ENCODE results near the gene CARD14.

CARD14 gene

GRCh38 chr17:80169784-80170500, at the start of gene CARD14:
TSS of gene CARD14 (plus strand) at chr17:80170030. CDS start at chr17:80181439, 11,409 bp downstream.
- TF ChIP-seq CTCF (IDR thresholded peaks at IDR 0.05) = no peak

- TF ChIP-seq CTCF (IDR thresholded peaks at IDR 0.05) = no peak
These were observed 47.7 kb upstream of the CARD14 start for GRCh38 chr17:80122026-80122575.

DNA sequence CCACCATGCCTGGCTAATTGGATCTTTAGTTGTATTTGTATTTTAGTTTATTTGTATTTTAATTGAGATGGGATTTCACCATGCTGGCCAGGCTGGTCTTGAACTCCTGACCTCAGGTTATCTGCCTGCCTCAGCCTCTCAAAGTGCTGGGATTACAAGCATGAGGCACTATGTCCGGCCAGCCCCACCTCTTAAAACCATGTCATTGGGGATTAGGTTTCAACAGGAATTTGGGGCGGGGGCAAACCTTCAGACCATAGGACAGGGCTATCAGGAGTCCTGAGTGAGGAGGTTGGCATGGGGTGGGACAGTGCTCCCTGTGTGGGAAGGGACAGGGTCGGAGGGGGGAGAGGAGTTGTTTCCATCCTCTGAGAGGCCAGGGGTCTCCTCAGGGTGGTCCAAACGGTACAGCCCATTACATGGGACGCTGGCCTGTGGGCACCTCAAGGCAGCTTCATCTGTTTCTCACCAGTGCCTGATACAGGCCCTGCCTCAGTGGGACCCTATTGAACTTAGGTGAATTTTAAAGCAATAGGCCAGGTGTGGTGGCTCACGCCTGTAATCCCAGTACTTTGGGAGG, 46.8 kb upstream of the CARD14 start:
- no peak for TF ChIP-seq CTCF (IDR thresholded peaks at IDR 0.05)

DNA sequence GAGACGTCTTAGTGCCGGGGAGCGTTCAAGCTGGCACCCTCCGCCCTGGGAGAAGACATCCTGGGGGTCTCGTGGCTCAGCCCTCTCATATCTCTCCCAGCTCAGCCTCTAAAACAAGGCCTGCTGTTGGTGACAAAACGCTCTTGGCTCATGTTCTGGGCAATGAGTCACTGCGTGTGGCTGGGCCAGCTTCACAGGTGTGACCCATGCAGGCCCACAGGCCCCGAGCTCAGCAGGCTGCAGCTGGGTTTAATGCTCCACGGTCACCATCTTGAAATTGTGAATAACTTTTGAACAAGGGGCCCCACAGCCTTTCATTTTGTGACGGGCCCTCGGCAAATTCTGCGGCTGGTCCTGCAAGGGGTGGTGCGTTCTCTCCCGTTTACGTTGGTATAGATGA, 46.0 kb upstream of the CARD14 start:
- TF ChIP-seq CTCF (IDR thresholded peaks at IDR 0.05) = no peak

DNA sequence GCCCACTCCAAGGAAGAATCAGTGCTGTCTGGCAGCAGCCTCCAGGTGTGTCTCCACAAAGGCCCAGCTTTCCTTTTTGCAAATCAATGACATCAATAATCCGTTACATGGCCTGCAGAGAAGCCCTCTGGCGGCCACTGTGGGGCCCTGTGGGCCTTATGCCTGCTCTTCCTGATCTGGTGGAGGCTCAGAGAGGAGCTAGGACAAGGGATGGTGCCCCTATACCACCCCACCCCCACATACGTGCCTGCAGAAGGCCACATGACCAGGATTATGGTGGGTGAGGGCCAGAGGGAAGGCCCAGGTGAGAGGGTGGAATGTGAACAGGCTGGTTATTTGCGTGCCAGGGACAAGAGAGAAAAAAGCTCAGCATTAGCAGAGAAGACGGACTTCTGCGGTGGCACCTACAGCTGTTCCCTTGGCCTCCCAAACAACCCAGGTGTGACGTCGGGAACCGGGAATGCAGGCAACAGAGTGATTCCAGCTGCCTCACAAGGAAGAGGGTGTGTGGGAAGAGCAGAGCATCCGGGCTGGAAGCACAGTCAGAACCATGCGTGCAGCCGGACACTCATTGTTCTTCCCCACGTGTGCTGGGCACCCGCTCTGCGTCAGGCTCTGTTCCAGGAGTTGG, 45.4 kb upstream of the CARD14 start:
- TF ChIP-seq CTCF (IDR thresholded peaks at IDR 0.05) = peak; percentile 28; the same call in 1 of the 2 replicates

DNA sequence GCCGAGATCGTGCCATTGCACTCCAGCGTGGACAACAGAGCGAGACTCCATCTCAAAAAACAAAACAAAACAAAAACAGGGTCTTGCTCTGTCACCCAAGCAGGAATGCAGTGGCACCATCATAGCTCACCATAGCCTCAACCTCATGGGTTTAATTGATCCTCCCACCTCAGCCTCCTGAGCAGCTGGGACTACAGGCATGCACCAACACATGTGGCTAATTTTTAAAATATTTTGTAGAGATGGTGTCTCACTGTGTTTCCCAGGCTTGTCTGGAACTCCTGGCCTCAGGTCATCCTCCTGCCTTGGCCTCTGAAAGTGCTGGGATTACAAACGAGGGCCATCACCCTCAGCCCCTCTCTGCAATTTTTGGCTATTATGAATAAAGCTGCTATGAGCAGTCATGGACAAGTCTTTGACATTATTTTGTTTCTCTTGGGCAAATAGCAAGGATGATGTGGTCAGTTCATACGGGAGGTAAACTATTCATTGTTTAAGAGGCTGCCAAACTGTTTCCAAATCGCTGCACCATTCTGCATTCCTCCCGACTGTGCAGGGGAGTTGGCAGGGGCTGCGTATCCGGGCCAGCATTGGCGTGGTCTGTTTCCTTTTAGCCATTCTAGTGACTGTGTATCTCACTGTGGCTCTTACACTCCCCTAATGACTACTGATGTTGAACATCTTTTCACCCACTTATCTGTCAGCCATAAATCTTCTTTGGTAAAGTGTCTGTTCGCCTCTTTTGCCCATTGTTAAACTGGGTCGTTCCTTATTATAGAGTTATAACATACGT, 44.0 kb upstream of the CARD14 start:
- no peak for TF ChIP-seq CTCF (IDR thresholded peaks at IDR 0.05)

GRCh38 chr17:80126449-80126715, 43.4 kb upstream of the CARD14 start:
- no peak for TF ChIP-seq CTCF (IDR thresholded peaks at IDR 0.05)

Data from LNCAP (cell line).